D341Med (cell line): Measurements from ENCODE around the gene MCRIP1.

Source experiments
- DNase-seq: peaks from one replicate; pipeline ENCODE4 v3.0.0; 2012; ENCODE audit warnings: low spot score

Gene MCRIP1

GRCh38 chr17:81833160-81833920, at the start of gene MCRIP1:
Gene MCRIP1, minus strand, starts transcription at chr17:81833291. Its CDS starts 8,785 bp downstream, at chr17:81824506.
- DNase-seq, result peak; percentile 100

GRCh38 chr17:81879121-81879520, 46.0 kb upstream of the MCRIP1 start:
- DNase-seq, result no peak

GRCh38 chr17:81878294-81878693, 45.2 kb upstream of the MCRIP1 start:
- no peak for DNase-seq

GRCh38 chr17:81877569-81877968, 44.5 kb upstream of the MCRIP1 start:
- no peak for DNase-seq

GRCh38 chr17:81871387-81872230, 38.5 kb upstream of the MCRIP1 start:
- DNase-seq, result peak; percentile 100

- DNase-seq, result no peak
Observed at GRCh38 chr17:81870981-81871386, 37.9 kb upstream of the MCRIP1 start, which contains the start of gene ARHGDIA. Gene ARHGDIA, minus strand, starts transcription at chr17:81871337. Its CDS starts 1,407 bp downstream, at chr17:81869930.

- no peak for DNase-seq
Observed at GRCh38 chr17:81870131-81870980, 37.3 kb upstream of the MCRIP1 start.

- DNase-seq, result peak; percentile 91
Observed at GRCh38 chr17:81869221-81870130, 36.4 kb upstream of the MCRIP1 start.

- DNase-seq, result peak; percentile 57
Observed at GRCh38 chr17:81868674-81869220, 35.7 kb upstream of the MCRIP1 start.

GRCh38 chr17:81867991-81868673, 35.0 kb upstream of the MCRIP1 start:
- DNase-seq, result peak; percentile 40

- peak; percentile 46 for DNase-seq
Observed at GRCh38 chr17:81867170-81867990, 34.3 kb upstream of the MCRIP1 start.

- peak; percentile 31 for DNase-seq
Observed at GRCh38 chr17:81866440-81867169, 33.5 kb upstream of the MCRIP1 start.

- DNase-seq, result peak; percentile 31
Observed at GRCh38 chr17:81865733-81866439, 32.8 kb upstream of the MCRIP1 start.

GRCh38 chr17:81865358-81865732, 32.3 kb upstream of the MCRIP1 start:
- DNase-seq, result peak; percentile 30

GRCh38 chr17:81863833-81864768, 31.0 kb upstream of the MCRIP1 start:
- no peak for DNase-seq

- no peak for DNase-seq
Observed at GRCh38 chr17:81863123-81863675, 30.1 kb upstream of the MCRIP1 start.
